GM18502 (cell line): ENCODE results near the gene RAB27A.

Source experiments
- ATAC-seq: cut with Tn5 transposase; IDR thresholded peaks from one replicate; pipeline ENCODE4 v1.9.1; 2021; ENCODE audit warnings: mild to moderate bottlenecking; ENCODE audit not compliant: unreplicated experiment, poor library complexity

RAB27A gene

DNA sequence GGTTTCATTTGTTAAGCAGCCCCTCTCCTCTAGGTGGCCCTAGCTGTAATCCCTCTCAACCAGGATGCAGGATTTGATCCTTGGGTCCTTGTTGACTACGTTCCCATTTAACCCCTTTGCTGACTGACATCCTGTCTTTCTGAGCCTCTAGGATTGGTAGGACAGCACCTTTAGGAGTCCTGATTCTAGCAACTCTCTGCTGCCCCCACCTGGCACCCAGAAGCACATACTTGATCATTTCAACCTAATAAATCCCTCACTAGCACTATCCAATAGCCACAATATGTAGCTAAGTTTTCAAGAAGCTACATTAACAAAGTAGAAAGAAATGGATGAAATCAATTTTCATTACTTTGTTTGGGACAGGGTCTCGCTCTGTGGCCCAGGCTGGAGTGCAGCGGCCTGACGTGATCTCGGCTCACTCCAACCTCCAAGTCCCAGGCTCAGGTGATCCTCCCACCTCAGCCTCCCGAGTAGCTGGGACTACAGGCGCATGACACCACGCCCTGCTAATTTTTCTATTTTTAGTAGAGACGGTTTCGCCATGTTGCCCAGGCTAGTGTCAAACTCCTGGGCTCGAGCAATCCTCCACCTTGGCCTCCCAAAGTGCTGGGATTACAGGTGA, 121.2 kb downstream of the RAB27A start:
- ATAC-seq, result peak; percentile 97

- no peak for ATAC-seq
Observed at GRCh38 chr15:55164284-55164683, 125.3 kb downstream of the RAB27A start.
